ENCODE data around the gene FABP6.

The FABP6 gene

DNA sequence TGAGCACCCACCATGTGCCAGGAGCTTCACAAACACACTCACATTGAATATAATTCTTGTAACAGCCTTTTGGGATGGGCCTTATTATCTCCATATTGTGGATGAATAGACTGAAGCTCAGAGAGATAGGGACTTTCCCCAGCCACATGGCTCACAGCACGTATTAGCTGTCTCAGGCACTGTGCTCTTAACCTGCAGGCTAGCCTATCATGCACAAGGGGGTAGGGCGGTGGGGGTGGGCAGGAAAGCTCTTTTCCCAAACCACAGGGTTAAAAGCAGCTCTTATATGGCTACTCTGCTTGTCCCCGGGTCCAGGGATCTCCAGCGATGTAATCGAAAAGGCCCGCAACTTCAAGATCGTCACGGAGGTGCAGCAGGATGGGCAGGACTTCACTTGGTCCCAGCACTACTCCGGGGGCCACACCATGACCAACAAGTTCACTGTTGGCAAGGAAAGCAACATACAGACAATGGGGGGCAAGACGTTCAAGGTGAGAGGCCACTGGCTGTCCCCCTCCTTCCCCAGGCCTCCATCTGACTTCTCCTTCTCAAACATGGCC is 2.6 kb downstream of the FABP6 start:
- no peaks in the 10 kb centered on the region for H3K4me1 ChIP-seq
- no peak overlapping the region for H3K4me3 ChIP-seq (ENCODE audit: low read depth, low read length)
- no peaks in the 10 kb centered on the region for H3K27me3 ChIP-seq
- no peak for TF ChIP-seq CTCF (IDR thresholded peaks at IDR 0.05; ENCODE audit: low read depth, low read length)
- no peaks in the 10 kb centered on the region for H3K9me3 ChIP-seq
- no peak for DNase-seq
- H3K36me3 ChIP-seq: no peaks in the 10 kb centered on the region

DNA sequence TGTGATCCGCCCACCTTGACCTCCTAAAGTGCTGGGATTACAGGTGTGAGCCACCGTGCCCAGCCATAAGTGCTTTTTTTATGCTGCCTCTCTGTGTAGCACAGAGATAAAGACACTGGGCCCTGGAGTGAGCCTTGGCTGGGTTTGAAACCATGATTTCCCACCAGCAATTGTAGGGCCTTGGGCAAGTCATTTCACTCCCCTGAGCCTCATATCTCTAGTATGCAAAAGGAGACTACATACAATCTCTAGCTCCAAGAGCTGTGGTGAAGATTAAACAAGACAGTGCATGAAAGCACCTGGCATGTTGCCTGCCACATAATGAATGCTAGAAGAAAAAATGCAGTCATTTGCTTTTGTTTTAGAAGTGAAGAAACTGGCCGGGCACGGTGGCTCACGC is 3.9 kb downstream of the FABP6 start:
- no peaks in the 10 kb centered on the region for H3K4me1 ChIP-seq
- no peak overlapping the region for H3K4me3 ChIP-seq (ENCODE audit: low read depth, low read length)
- no peaks in the 10 kb centered on the region for H3K36me3 ChIP-seq
- no peaks in the 10 kb centered on the region for H3K9me3 ChIP-seq
- no peak for DNase-seq
- TF ChIP-seq CTCF (IDR thresholded peaks at IDR 0.05; ENCODE audit: low read depth, low read length): no peak
- no peaks in the 10 kb centered on the region for H3K27me3 ChIP-seq

DNA sequence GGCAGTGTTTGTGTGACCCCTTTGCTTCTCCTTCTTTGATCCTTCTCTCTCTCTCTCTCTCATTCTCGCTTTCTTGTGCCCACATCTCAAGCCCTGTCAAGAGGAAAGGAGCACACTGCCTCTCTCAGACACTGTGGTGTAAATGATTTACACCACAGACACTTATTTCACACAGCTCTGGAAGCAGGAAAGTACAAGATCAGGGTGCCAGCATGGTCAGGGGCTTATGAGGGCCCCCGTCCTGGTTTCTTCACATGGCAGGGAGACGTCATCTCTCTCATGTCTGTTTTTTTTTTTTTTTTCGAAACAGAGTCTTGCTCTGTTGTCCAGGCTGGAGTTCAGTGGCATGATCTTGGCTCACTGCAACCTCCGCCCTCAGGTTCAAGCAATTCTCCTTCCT is 6.4 kb downstream of the FABP6 start:
- H3K27me3 ChIP-seq: no peaks in the 10 kb centered on the region
- H3K36me3 ChIP-seq: no peaks in the 10 kb centered on the region
- no peaks in the 10 kb centered on the region for H3K4me1 ChIP-seq
- no peaks in the 10 kb centered on the region for H3K9me3 ChIP-seq
- TF ChIP-seq CTCF (IDR thresholded peaks at IDR 0.05; ENCODE audit: low read depth, low read length): no peak
- no peak overlapping the region for H3K4me3 ChIP-seq (ENCODE audit: low read depth, low read length)
- no peak for DNase-seq

DNA sequence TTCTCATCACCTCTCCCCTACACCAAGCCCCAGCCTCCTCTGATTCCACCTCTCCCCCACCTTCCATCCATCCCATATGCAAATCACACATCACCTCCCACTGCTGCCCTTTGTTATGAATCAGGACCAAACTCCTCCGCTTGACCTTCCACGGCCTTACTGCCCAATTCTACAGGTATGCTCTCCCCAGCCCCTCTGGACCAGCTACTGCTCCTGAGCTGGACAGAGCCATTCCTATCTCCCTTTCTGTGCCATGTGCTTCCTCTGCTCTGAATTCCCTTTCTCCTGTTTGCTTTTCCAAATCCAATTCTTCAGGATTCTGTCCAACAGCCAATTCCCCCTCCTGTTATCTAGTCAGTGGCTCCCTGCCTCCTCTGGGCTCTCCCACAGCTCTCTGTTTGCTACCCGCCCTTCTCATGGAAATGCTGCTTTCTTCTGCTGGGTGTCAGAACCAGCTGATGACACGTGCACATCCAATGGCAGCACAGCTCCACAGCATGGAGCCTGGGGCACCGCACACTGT is 8.3 kb downstream of the FABP6 start:
- H3K4me3 ChIP-seq (ENCODE audit: low read depth, low read length): no peak overlapping the region
- no peaks in the 10 kb centered on the region for H3K4me1 ChIP-seq
- H3K27me3 ChIP-seq: no peaks in the 10 kb centered on the region
- no peaks in the 10 kb centered on the region for H3K9me3 ChIP-seq
- no peak for DNase-seq
- no peaks in the 10 kb centered on the region for H3K36me3 ChIP-seq
- TF ChIP-seq CTCF (IDR thresholded peaks at IDR 0.05; ENCODE audit: low read depth, low read length): no peak

DNA sequence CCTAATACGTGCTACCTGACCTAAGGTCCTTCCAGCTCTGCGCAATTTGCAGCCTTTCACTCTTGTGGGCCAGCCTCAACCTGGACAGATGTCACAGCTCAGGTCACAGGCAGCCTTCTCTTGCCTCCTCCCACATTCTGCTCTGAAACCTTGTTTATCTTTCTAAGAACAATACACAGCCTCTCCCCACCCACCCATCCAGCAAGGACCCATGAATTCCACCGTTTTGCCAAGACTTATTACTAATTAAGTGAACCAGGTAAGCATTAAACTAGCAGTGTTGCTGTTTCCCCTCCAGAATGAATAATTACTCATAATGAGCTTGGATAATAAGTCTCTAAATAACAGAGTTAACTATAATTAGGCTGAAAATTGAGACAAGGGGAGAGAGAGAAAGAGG is 11.0 kb downstream of the FABP6 start:
- no peak for DNase-seq
- no peak overlapping the region for H3K4me3 ChIP-seq (ENCODE audit: low read depth, low read length)
- peaks cover under 1% of the 10 kb centered on the region; the same call in 1 of the 2 replicates for H3K4me1 ChIP-seq
- H3K36me3 ChIP-seq: no peaks in the 10 kb centered on the region
- TF ChIP-seq CTCF (IDR thresholded peaks at IDR 0.05; ENCODE audit: low read depth, low read length): no peak
- no peaks in the 10 kb centered on the region for H3K27me3 ChIP-seq
- no peaks in the 10 kb centered on the region for H3K9me3 ChIP-seq

GRCh38 chr5:160242145-160242544 is 12.8 kb downstream of the FABP6 start:
- no peak overlapping the region for H3K4me3 ChIP-seq (ENCODE audit: low read depth, low read length)
- H3K4me1 ChIP-seq: peaks cover 10% of the 10 kb centered on the region
- no peaks in the 10 kb centered on the region for H3K27me3 ChIP-seq
- H3K36me3 ChIP-seq: no peaks in the 10 kb centered on the region
- no peak for DNase-seq
- TF ChIP-seq CTCF (IDR thresholded peaks at IDR 0.05; ENCODE audit: low read depth, low read length): no peak
- H3K9me3 ChIP-seq: no peaks in the 10 kb centered on the region

Data from BE2C (cell line).